ENCODE data around the gene FBXO31.

FBXO31 gene

GRCh38 chr16:87278191-87279093 lies 105.1 kb downstream of the FBXO31 start:
- DNase-seq (ENCODE audit: low spot score): peak; percentile 92
